ENCODE measurements around the gene MAST3. TPM values are rescaled to one million over a fixed set of nuclear protein-coding genes. Genes with fewer than 3 reads are reported as not detected.

The MAST3 gene
- total and polyA plus RNA-seq, 4 donors, result 4.3 to 10.6 (median 6.7) TPM

DNA sequence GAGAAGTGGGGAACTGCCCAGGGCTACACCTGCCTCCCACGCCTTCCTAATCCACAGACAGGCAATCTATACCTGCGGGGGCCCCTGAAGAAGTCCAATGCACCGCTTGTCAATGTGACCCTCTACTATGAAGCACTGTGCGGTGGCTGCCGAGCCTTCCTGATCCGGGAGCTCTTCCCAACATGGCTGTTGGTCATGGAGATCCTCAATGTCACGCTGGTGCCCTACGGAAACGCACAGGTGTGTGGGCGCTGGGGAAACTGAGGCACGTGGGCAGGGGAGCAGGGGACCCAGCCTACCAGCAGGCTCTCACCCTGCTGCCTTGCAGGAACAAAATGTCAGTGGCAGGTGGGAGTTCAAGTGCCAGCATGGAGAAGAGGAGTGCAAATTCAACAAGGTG lies 77.4 kb downstream of the MAST3 start:
- no peaks in the 10 kb centered on the region for H3K27me3 ChIP-seq (ENCODE audit: control insufficient read depth in 4 of 4, insufficient read depth in 4 of 4, low read length in 3 of 4)
- H3K9ac ChIP-seq (ENCODE audit: low read depth in 1 of 2, low read length in 2 of 2), result no peak overlapping the region
- no peak for DNase-seq (ENCODE audit: low spot score)
- peaks cover 0 to 3% (median 2%) of the 10 kb centered on the region in 4 donors for H3K36me3 ChIP-seq (ENCODE audit: control insufficient read depth in 4 of 4, insufficient read depth in 3 of 4, low read depth in 1 of 4, low read length in 3 of 4)
- no peak overlapping the region for H3K27ac ChIP-seq (ENCODE audit: low read depth in 1 of 2, low read length in 2 of 2)
- WGBS, result 87% methylated on average over 11 of the region's 11 CpGs
- peaks cover 4 to 13% (median 8%) of the 10 kb centered on the region in 4 donors for H3K4me1 ChIP-seq (ENCODE audit: control insufficient read depth in 4 of 4, insufficient read depth in 4 of 4, low read length in 3 of 4)
- peak overlapping the region in 1 of 3 donors; percentile 3 for H3K4me3 ChIP-seq (ENCODE audit: low read depth in 1 of 3, low read length in 3 of 3)
- no peaks in the 10 kb centered on the region for H3K9me3 ChIP-seq (ENCODE audit: control insufficient read depth in 4 of 4, low read length in 3 of 4)
- no peak for TF ChIP-seq SP1 (IDR thresholded peaks at IDR 0.05)
- TF ChIP-seq GABPA (IDR thresholded peaks at IDR 0.05 in 1 of 2, conservative IDR thresholded peaks at IDR 0.05 in 1 of 2), result no peak
- TF ChIP-seq, protein P1, sequence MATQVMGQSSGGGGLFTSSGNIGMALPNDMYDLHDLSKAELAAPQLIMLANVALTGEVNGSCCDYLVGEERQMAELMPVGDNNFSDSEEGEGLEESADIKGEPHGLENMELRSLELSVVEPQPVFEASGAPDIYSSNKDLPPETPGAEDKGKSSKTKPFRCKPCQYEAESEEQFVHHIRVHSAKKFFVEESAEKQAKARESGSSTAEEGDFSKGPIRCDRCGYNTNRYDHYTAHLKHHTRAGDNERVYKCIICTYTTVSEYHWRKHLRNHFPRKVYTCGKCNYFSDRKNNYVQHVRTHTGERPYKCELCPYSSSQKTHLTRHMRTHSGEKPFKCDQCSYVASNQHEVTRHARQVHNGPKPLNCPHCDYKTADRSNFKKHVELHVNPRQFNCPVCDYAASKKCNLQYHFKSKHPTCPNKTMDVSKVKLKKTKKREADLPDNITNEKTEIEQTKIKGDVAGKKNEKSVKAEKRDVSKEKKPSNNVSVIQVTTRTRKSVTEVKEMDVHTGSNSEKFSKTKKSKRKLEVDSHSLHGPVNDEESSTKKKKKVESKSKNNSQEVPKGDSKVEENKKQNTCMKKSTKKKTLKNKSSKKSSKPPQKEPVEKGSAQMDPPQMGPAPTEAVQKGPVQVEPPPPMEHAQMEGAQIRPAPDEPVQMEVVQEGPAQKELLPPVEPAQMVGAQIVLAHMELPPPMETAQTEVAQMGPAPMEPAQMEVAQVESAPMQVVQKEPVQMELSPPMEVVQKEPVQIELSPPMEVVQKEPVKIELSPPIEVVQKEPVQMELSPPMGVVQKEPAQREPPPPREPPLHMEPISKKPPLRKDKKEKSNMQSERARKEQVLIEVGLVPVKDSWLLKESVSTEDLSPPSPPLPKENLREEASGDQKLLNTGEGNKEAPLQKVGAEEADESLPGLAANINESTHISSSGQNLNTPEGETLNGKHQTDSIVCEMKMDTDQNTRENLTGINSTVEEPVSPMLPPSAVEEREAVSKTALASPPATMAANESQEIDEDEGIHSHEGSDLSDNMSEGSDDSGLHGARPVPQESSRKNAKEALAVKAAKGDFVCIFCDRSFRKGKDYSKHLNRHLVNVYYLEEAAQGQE (IDR thresholded peaks at IDR 0.05), result no peak
- TF ChIP-seq FOXA1 (IDR thresholded peaks at IDR 0.05), result no peak
- no peak for TF ChIP-seq JUND (IDR thresholded peaks at IDR 0.05)
- TF ChIP-seq, protein P2, sequence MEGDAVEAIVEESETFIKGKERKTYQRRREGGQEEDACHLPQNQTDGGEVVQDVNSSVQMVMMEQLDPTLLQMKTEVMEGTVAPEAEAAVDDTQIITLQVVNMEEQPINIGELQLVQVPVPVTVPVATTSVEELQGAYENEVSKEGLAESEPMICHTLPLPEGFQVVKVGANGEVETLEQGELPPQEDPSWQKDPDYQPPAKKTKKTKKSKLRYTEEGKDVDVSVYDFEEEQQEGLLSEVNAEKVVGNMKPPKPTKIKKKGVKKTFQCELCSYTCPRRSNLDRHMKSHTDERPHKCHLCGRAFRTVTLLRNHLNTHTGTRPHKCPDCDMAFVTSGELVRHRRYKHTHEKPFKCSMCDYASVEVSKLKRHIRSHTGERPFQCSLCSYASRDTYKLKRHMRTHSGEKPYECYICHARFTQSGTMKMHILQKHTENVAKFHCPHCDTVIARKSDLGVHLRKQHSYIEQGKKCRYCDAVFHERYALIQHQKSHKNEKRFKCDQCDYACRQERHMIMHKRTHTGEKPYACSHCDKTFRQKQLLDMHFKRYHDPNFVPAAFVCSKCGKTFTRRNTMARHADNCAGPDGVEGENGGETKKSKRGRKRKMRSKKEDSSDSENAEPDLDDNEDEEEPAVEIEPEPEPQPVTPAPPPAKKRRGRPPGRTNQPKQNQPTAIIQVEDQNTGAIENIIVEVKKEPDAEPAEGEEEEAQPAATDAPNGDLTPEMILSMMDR (IDR thresholded peaks at IDR 0.05; ENCODE audit: low read depth, low read length, missing input control), result no peak
- TF ChIP-seq, protein P3, sequence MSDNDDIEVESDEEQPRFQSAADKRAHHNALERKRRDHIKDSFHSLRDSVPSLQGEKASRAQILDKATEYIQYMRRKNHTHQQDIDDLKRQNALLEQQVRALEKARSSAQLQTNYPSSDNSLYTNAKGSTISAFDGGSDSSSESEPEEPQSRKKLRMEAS (IDR thresholded peaks at IDR 0.05), result no peak
- no peak for TF ChIP-seq HNF4A (conservative IDR thresholded peaks at IDR 0.05)

DNA sequence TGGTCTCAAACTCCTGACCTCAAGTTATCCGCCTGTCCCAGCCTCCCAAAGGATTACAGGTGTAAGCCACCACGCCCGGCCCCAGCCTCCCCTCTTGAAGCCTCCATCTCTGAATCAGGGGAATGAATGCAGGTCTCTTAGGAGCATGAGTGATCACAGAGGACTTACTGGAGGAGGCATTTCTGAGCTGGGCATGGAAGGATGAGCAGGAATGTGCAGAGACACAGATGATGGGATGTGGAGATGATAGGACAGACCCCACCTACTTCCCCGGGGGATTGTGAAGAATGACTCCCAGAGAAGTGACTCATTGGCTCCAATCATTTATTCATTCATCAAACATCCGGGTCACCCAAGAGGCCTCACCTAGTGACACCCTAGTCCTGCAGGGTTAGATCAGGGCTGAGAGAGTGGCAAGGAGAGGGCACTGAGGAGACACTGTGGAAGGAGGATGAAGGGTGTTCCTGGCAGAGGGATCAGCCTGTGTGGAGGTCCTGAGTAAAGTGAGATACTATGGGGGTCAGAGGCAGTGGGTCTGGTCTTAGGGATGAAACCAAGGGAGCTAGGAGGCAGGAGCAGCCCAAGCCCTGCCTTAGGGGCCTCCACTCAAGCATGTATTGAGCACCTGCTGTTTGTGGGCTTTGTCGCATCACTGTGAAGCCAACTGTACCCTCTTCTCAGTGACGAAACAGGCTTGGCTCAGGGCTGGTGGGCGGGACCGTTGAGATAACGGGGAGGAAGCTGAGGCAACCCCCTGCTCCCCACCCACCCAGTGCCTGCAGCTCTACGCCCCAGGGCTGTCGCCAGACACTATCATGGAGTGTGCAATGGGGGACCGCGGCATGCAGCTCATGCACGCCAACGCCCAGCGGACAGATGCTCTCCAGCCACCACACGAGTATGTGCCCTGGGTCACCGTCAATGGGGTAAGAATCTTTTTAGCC lies 79.1 kb downstream of the MAST3 start:
- WGBS, result 93% methylated on average over 19 of the region's 19 CpGs
- Histone ChIP-seq H3K27me3 (ENCODE audit: control insufficient read depth in 4 of 4, insufficient read depth in 4 of 4, low read length in 3 of 4) (no peaks in the 10 kb centered on the region), H3K9me3 (ENCODE audit: control insufficient read depth in 4 of 4, low read length in 3 of 4) (no peaks in the 10 kb centered on the region), H3K4me3 (ENCODE audit: low read depth in 1 of 3, low read length in 3 of 3) (no peak overlapping the region), H3K27ac (ENCODE audit: low read depth in 1 of 2, low read length in 2 of 2) (no peak overlapping the region), H3K4me1 (ENCODE audit: control insufficient read depth in 4 of 4, insufficient read depth in 4 of 4, low read length in 3 of 4) (peaks cover 4 to 13% (median 8%) of the 10 kb centered on the region in 4 donors), H3K9ac (ENCODE audit: low read depth in 1 of 2, low read length in 2 of 2) (no peak overlapping the region), H3K36me3 (ENCODE audit: control insufficient read depth in 4 of 4, insufficient read depth in 3 of 4, low read depth in 1 of 4, low read length in 3 of 4) (peaks cover 0 to 3% (median under 1%) of the 10 kb centered on the region in 4 donors)
- no peak for DNase-seq (ENCODE audit: low spot score)
- TF ChIP-seq FOXA1 (IDR thresholded peaks at IDR 0.05) (no peak), TAF1 (conservative IDR thresholded peaks at IDR 0.05) (no peak), RAD21 (IDR thresholded peaks at IDR 0.05) (no peak), NR2F2 (IDR thresholded peaks at IDR 0.05) (no peak), GABPA (IDR thresholded peaks at IDR 0.05 in 1 of 2, conservative IDR thresholded peaks at IDR 0.05 in 1 of 2) (no peak), EGR1 (IDR thresholded peaks at IDR 0.05; ENCODE audit: low read depth in 2 of 2) (no peak), HNF4A (conservative IDR thresholded peaks at IDR 0.05) (no peak), JUND (IDR thresholded peaks at IDR 0.05) (no peak), YY1 (IDR thresholded peaks at IDR 0.05) (no peak), HNF4G (IDR thresholded peaks at IDR 0.05) (no peak), RXRA (IDR thresholded peaks at IDR 0.05) (no peak), SP1 (IDR thresholded peaks at IDR 0.05) (no peak), FOXA2 (IDR thresholded peaks at IDR 0.05) (no peak)
- TF ChIP-seq, protein P1 (IDR thresholded peaks at IDR 0.05), result no peak
- TF ChIP-seq, protein P4, sequence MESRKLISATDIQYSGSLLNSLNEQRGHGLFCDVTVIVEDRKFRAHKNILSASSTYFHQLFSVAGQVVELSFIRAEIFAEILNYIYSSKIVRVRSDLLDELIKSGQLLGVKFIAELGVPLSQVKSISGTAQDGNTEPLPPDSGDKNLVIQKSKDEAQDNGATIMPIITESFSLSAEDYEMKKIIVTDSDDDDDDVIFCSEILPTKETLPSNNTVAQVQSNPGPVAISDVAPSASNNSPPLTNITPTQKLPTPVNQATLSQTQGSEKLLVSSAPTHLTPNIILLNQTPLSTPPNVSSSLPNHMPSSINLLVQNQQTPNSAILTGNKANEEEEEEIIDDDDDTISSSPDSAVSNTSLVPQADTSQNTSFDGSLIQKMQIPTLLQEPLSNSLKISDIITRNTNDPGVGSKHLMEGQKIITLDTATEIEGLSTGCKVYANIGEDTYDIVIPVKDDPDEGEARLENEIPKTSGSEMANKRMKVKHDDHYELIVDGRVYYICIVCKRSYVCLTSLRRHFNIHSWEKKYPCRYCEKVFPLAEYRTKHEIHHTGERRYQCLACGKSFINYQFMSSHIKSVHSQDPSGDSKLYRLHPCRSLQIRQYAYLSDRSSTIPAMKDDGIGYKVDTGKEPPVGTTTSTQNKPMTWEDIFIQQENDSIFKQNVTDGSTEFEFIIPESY (IDR thresholded peaks at IDR 0.05), result no peak
- TF ChIP-seq, protein P5, sequence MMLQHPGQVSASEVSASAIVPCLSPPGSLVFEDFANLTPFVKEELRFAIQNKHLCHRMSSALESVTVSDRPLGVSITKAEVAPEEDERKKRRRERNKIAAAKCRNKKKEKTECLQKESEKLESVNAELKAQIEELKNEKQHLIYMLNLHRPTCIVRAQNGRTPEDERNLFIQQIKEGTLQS (IDR thresholded peaks at IDR 0.05), result no peak

All from liver (tissue), 9 donors.